Dermis blood vessel endothelial cell (primary cell): ENCODE measurements around the gene NUF2. TPM values are rescaled to one million over a fixed set of nuclear protein-coding genes. Genes with fewer than 3 reads are reported as not detected.
"Not testable (repeated sequence)": the region's sequence is repeated elsewhere in the genome, so short reads cannot be mapped to it uniquely, and the experiment has no call there.

Experiments used
- DNase-seq: peaks from one replicate; pipeline ENCODE4 v3.0.0; 2010
- total RNA-seq: library from RNA; depleted of rRNA; stranded (reverse); fragments of >200 nt; gene quantifications from 2 replicates; pipeline ENCODE4 v1.2.3, GENCODE V29; 2014

Gene NUF2
- total RNA-seq, 1 donor from 2014 or later = 5.3 TPM

DNA sequence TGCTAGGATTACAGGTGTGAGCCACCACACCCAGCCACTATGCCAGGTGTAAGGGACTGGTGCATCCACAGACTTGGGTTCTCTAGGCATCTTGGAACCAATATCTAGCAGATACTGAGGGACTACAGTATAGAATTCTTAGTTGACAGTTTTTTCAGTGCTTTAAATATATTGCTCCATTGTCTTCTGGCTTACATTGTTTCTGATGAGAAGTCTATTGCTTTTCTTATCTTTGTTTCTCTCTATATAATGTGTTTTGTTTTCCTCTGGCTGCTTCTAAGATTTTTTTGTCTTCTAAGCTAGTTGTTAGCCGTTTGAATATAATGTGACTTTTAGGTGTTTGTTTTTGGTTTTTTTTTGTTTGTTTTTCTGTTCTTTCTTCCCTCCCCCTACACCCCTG lies 13.5 kb downstream of the NUF2 start:
- no peak for DNase-seq

DNA sequence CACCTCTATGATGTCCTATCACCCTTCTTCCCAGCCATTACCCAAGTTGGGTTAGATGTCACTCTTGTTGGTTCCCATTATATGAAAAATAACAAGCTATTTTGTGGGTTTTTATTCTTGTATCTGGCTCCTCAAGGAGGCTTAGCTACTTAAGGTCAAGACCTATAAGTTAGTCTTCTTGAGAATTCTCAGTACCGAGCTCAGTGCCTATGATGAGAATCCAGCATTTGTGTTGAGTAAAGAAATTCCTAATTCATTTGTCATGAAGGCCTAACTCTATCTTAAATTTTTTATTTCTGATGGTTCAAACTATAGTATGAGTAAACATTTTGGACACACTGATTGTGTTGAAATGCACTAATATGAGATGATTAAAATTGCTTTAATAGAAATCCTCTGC lies 15.9 kb downstream of the NUF2 start:
- no peak for DNase-seq

DNA sequence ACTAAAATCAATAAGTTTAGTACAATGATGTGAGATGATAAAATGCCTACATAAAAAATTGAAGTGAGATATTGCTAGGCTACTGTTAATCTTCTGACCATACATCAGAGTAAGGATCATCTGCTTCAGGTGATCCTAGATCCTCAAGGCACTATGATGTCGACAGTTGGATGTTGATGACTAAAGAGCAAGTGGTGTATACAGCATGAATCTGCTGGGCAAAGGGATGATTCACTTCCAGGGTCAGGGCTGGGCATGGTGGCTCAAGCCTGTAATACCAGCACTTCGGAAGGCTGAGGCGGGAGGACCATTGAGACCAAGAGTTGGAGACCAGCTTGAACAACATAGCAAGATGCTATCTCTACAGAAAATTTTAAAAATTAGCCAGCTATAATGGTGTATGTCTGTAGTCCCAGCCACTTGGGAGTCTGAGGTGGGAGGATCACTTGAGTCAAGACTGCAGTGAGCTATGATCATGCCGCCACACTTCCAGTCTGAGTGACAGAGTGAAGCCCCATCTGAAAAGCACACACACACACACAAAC lies 24.6 kb downstream of the NUF2 start:
- DNase-seq = peak; percentile 31

DNA sequence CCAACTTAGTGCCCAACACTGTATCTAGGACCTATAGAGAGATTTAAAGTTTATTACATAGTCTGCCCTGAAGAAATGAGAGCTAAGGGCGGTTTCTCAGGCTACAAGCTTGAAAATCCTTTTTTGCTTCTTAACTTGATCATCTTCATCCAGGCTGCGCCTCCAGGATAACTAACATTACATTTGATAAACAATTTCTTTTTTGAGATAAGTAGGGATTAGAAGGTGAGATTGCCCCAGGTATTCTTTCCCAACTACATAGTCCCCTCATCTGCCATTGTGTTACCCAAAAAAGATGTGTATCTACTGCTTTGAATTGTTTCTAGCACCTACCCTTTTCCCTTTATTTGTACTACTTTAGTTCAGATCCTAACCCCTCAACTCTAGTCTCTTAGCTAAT lies 25.4 kb downstream of the NUF2 start:
- no peak for DNase-seq

DNA sequence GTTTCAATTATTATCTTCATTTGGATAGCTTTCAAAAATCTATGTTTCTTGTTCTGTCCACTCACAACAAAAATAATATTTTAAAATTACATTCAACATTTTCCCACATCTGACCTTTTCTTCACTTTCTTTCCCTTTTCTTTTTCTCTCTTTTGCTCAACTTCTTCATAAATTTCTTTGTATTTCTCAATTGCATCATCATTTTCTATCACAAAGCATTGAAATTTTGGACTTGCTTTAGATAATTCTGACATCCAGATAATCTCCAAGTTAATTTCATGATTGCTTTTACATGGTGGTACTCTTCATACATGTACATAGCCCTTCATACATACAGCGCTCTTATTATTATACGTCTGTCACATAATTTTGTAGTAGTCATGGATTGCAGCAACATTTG lies 30.2 kb downstream of the NUF2 start:
- DNase-seq = no peak

DNA sequence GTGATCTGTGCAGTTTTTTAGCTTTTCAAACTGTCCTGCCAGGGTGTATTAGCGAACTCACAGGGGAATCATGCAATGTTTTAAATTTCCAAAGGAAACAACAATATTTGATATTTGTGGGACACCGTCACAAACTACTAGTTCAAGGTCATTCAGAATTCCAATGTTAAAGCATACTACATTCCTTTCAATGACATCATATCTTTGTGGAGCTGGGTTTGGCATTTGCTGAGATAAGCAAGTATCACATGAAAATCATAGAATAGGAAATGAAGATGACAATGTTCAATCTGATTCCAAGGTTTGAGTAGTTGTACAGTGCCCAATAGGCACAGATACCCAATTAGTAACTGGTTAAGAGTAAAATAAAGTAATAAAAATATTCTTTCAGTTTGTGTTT lies 35.6 kb downstream of the NUF2 start:
- DNase-seq = peak; percentile 32

DNA sequence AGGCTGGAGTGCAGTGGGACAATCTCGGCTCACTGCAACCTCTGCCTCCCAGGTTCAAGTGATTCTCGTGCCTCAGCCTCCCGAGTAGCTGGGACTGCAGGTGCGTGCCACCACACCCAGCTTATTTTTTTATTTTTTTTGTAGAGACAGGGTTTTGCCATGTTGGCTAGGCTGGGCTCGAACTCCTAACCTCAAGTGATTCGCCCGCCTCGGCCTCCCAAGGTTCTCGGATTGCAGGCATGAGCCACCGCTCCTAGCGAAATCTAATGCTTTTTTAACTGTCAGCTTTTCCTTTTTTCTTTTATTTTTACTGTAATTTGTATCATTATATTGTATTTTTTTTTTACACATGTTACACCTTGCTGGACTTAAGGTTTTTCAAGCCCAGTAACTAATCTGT lies 36.4 kb downstream of the NUF2 start:
- DNase-seq = not testable (repeated sequence)

DNA sequence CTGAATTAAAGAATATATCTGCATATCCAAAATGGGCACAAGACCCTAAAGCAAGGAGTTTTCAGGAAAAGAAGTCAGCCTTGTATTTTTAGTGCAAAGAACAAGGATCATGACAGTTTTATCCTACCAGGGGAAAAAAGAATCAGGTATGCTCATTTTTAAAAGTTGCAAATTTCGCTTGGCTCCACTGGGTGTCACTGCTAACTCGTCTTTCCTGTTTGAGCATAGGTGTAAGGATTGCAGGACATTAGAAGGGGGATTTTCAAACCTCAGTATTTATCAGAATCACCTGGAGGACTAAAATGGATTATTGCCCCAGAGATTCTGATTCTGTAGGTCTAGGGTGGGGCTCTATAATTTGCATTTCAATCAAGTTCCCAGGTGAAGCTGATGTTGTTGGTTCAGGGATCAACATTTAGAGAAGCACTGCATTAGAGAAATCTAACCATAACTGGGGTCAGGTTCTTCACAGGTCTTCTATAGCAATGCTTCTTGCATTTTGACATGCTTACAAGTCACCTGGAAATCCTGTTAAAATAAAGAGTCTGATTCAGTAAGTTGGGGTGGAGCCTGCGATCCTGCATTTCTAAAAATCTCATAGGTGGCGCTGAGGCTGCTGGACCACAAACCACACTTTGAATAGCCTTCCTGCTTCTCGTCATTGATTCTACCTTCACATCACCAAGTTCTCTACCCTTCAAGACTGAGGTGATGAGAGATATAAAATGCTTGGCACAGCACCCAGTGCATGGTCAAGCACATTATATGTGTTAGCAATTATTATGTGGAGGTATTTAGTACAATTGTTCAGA lies 39.6 kb downstream of the NUF2 start:
- DNase-seq = peak; percentile 27

DNA sequence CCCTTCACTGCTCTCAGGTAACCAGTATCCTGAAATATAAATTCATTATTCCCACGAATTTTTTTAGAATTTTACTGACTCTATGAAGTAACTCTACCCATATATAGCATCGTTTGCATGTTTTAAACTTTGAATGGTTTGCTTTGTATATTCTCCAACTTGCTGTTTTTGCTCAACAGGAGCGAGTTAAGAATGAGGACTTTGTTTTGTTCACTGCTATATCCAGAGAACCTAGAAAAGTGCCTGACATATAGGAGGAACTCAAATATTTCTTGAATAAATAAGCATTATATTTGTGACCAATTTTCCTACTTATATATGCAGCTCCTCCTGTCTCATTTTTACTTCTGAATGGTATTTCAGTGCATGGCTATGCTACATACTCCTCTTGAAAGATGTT lies 43.4 kb downstream of the NUF2 start:
- no peak for DNase-seq

DNA sequence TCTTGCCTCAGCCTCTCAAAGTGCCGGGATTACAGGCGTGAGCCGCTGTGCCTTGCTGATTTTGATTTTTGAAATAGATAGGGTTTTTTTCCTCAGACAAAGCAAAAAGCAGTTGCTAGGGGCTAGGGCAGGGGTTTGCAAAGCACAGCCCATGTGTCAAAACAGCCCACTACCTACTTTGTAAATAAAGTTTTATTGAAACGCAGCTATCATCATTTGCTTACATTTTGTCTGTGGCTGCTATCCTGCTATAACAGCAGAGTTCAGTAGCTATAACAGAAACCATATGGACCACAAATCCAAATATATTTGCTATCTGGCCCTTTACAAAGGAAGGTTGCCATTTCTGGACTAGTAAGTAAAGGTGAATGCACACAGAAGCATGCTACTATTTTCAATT lies 44.8 kb downstream of the NUF2 start:
- DNase-seq = no peak

DNA sequence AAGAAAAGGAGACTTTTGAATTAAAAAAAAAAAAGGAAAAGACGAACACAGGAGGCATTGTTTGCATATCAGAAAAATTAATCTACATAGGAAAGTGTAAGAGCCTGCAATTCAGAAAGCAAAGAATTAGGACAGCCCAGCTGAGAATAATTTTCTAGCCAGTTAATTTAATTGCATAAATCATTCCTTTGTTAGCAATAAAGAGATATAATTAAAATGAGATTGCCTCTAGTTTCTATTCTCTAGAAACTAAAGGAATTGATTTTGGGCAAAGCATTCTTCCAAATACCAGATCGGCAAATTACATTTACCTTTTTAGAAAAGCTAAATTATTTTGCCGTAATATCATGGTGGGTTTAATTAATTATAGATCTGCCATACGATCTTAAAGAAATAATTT lies 46.0 kb downstream of the NUF2 start:
- no peak for DNase-seq

DNA sequence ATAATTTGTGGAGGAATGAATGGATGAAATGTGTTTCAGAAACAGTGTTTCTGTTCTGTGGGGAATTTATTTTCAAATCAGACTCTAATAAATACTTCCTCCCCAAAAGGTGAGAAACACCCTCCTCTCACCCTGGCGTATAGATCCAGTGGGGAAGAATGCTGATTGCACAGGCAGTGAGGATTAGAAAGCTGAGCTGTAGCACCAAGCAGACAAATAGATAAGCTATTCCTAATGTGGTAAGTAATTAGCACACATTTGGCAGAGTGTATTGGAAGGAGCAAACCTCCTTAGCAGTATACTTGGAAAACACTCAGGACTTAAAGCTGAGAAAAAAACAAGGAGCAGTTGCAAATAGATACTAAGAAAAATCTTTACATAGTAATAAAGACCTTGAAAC lies 50.8 kb downstream of the NUF2 start:
- no peak for DNase-seq

DNA sequence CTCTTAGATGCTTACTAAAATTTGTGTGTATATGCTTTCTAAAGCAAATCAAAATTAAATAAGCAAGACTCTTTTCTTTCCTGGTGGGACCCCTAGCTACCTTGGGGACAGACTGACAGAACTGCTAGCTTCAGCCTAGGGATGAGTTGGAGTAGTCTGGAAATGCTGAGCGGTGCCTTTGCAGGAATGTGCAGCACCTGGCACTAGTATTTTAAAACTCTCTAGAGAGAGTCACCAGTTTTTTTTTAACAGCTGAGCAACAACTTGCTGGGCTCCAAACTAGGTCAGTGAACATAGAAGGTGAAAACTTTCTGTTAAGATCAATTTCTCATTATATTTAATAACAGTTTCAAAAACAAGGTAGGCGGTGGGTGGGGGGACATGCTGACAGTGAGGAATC lies 56.8 kb downstream of the NUF2 start:
- no peak for DNase-seq

DNA sequence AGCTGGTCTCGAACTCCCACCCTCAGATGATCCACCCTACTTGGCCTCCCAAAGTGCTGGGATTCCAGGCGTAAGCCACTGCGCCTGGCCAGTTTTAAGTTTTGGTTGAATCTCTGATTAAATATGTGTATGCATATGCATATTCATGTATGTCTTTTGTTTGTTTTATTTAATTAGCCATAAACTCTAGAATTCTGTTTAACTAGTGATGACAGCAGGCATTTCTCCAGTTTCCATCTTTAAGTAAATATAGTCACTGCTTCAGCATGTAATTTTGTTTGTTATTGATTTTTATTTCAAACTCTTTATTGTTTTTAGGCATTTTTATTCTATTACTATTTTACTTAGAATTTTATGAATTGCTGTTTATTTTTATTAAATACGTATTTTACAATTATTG lies 58.0 kb downstream of the NUF2 start:
- no peak for DNase-seq

DNA sequence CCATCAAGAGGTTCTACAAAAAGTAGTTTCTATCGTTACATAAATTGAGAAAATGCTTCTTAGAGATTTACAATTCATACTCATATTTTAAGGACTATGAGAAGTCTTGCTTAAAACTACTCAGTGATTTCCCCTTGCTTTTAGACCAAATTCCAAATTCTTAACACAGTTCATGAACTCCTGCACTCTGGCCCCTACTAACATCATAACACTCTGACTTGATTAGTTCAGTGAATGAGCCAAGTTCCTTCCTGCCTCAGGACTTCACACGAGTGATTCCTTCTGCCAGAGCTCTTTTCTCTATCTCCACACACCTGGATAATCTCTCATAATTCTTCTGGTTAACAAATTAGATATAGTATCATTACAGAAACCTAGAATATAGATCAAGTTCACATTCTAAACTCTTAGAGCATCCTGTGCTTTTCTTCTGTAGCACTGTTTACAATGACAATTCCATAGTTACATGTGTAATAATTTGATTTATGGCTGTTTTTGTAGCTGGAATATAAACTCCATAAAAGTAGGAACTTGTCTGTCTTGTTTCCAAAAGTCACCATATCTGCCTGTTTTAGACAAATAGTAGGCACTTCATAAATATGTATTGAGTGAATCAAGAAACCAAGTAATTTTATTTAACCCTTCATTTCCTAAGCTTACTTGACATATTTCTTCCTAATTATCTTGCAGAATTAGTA lies 59.9 kb downstream of the NUF2 start:
- DNase-seq = no peak

DNA sequence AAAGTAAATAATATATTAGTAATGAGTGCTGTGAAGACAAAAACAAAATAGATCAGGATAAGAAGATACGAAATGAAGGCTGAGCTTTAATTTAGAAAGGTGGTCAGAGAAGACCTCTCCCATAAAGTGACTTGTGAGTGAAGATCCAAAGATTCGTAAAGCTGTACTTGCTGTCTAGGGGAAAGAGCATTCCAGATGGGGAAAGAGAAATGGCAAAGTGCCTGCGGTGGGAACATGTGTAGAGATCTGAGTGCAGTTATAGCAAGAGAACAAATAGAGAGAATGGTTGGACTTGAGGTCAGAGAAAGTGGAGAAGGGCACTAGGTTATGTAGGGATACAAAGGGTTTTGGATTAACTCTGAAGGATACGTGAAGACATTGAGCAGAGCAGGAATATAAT lies 60.6 kb downstream of the NUF2 start:
- DNase-seq = no peak

DNA sequence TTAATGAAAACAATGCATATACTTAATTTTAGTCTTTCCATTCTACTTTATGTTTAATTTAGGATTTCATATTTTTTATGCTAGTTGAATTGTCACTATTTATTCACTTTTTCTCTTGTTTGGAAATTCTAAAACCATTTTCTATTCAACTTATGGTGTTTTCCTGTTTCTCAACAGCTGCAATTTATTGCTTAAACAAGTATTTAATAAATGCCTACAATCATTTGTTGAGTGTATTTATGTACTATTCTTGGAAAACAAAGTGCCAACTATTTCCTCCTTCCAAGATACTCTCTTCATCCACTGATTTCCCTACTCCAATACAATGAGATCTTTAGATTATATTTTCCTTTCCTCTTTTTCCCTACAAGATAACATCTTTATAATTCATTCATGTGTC lies 65.4 kb downstream of the NUF2 start:
- DNase-seq = no peak

DNA sequence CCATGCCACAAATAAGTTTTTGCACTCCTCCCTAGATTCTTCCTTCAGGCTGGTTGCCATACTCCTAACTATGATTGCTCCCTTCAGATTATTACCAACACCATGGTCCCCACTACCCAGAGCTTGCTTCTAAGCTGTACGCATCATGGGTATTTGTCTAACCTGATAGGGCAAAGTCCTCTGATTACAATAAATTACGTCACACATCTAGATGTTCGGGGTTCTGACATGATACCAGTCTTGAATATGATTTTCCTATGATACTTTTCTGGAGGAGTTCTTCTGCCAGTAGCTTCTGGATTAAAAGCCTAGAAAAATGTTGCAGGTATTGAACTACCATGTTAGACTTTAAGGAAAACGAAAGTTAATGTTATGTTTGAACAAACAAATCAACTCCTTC lies 67.2 kb downstream of the NUF2 start:
- no peak for DNase-seq

DNA sequence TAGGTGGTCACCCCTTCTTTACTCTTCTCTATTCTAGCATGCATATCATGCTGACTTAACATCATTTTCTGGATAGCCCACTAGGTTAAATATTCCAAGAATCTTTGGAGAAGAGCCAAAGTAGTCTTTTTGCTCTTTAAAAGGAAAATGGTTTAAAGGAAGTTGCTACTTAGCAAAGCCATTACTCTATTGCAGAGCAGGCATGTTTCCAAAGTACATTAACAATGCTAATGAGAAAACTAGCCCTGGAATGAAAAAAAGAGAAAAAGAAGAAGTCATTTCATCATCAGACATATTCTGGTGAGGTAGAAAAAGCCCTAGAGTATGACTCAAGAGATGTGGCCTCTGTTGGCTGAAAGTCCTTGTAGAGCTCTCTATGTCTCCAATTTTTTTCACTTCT lies 74.0 kb downstream of the NUF2 start:
- DNase-seq = no peak

DNA sequence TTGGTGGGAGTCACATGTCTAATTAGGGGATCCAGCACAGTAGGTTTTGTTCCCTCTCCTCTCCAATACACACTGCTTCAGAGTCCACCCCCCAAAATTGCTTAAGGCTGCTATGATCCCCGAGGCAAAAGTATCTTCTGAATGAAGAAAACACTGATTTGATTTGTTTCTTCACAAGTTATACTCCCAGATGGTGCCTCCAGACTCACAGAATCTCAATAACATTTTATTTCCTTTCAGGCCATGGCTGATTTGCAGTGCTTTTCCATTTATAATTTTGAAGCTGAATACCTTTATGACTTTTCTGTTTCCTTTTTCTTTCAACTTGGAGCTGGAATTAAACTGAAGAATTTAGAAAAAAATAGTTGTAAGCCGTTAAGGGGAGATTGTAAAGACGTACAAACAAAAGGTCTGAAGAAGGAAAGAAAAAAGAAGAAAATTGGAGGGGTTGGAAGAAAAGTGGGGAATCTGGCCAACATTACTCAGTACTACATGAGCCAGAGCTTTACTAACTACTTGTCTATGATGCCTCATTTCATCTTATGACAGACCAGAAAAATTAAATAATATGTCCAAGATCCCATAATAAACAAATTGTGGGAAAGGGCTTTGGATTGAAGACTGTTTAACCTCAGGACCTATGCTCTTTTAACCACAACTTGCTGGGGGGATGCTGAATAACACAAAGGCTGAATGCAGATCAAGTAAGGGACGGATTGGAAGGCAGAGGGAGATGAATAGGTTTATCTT lies 75.9 kb downstream of the NUF2 start:
- no peak for DNase-seq

DNA sequence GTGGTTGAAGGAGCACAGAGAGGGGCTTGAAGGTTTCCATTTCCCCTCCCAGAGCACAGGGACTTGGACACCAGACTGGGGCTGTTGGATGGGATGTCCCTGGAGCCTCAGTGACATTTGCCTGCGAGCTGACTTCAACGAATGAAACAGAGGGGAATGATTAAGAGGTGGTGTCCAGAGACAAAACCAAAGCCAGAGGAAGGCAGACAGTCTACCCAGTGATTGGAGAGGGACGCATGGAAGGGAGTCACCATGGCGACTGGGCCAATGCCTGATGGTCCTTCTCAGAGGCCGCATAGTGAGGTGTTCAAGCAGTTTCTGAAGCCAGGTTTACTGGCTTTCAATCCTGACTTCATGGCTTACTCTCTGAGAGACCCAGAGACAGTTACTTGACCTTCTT lies 77.2 kb downstream of the NUF2 start:
- no peak for DNase-seq

DNA sequence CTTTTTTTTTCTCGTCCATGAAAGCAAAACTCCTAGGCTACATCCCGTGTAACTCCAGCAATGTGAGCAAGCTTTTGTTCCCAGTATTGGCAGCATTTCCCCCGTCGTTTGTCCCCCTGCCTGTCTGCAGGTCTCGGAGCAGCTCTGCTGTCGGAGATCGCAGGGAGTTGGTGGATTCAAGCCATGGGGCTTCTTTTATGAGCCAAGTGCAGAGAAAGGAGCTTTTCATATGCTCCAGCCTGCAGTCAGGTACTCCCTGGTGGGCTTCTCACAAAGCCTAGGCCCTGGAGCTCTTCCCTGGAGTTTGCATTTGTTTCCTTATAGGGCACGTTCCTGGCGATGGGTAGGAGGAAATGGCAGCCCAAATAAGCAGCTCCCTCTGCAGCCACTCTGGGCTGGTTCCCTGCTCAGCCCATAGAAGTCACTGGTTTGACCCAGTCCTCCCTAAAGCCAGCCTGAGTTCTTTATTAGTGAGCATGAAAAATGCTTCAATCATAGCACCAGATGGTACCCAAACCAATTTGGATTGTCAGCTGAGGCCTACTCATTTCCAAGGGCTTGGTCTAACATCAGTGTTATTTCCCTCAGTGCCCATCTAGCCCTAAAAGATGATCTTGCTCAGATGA lies 78.3 kb downstream of the NUF2 start:
- DNase-seq = no peak

DNA sequence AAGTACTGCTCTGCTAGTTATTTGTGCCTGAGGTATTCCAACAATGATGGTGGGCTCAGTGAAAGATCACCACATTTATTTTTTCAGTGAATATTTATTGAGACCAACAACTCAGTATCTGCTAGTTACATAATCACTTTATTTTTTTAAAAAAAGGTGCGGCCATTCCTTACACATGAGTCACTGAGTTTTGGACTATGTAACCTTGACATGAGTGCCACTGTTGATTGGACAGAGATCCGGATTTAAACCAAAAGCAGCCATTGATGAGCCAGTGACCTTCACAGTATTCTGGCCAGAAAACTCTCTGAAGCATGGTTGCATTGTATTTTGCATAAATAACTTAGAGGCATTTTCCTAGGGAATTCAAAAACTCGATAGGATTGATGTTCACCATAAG lies 79.5 kb downstream of the NUF2 start:
- DNase-seq = no peak
